CD4-positive, alpha-beta T cell treated with Interleukin-17A for 1 hour (primary cell): ENCODE measurements around the gene CTSO.
"Not testable (repeated sequence)": the region's sequence is repeated elsewhere in the genome, so short reads cannot be mapped to it uniquely, and the experiment has no call there.

Experiments used
- DNase-seq: peaks from one replicate; pipeline ENCODE4 v3.0.0-alpha.2; 2020

CTSO gene

DNA sequence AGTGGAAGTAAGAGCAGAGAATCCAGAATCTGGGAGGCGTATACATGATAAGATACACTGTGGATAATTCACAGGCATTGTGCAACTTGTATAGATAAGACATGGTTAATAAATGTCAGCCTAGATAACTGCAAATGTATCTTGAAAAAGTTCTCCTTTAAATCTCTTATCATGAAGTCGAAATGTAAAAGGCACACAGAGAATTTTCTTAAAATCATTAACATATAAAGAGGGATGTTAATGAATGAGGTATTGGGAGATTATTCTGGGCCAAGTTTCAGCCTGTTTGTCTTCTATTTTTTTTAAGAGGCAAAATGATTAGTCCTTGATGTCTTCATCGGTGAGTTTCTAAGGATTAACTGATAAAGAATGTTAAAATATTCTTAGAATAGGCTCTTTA, 49.3 kb downstream of the CTSO start:
- DNase-seq = no peak

DNA sequence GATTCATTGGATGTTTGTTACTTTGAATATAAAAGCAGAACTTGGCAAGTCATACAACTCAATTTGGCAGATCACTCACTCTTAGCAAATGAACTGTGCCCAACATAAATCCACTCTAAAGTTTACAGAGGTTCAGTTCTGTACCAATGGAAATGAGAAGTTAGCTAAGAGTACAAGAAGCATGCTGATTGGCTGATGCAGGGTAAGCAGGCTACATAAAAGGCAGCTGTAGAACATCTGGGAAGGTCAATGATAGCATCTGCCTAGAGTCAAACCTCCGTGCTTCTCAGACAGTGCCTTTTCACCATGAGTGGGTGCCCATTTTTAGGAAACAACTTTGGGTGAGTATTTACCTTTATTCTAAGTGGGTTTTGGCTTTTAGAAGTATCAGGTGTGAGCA, 50.2 kb downstream of the CTSO start, which contains the start of gene TDO2:
TSS of gene TDO2 (plus strand) at position 244 of the 400 bp plus-strand sequence. CDS start at position 307, 63 bp downstream.
- no peak for DNase-seq

- no peak for DNase-seq
Observed at GRCh38 chr4:155901013-155901412, 52.7 kb downstream of the CTSO start.

DNA sequence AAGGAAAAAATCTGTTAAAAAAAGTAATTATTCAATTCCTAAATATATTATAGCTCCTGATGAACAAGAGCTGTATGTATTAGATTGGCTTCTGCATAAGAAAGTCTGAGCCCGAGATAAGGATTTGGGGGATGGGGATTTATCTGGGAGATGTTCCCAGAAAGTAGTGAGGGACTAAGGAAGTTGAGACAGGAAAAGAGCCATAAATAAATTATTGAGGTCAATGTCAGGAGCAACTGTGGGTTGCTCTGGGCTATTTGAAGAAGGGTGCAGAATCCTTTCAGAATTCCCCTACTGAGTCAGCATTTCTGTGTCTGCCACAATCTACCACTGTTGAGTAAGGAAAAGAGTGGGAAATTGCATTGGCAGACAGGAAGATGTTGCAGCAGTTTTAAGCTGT, 53.3 kb downstream of the CTSO start:
- DNase-seq = no peak

GRCh38 chr4:155899891-155900290, 53.8 kb downstream of the CTSO start:
- DNase-seq = no peak

DNA sequence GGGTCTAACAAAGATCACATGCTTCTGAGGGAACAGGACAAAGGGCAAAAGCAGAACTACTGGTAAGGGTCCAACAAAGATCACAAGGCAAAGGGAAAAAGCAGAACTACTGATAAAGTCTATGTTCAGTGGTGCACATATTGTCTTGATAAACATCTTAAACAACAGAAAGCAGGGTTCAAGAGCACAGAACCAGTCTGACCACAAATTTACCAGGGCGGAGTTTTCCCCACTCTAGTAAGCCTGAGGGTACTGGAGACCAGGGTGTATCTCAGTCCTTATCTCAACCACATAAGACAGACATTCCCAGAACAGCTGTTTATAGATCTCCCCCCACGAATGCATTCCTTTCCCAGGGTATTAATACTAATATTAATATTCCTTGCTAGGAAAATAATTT, 55.3 kb downstream of the CTSO start:
- not testable (repeated sequence) for DNase-seq

DNA sequence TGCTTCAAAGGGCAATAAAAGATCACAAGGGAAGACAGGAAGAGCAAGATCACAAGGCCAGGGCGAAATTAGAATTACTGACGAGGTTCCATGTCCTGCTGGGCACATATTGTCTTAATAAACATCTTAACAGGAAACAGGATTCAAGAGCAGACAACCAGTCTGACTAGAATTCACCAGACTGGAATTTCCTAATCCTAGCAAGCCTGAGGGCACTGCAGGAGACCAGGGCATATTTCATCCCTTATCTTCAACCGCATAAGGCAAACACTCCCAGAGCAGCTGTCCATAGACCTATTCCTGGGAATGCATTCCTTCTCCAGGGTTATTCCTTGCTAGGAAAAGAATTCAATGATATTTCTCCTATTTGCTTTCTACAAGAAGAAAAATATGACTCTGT, 62.6 kb downstream of the CTSO start:
- no peak for DNase-seq

- DNase-seq = no peak
Observed at GRCh38 chr4:155889946-155890345, 63.7 kb downstream of the CTSO start.

DNA sequence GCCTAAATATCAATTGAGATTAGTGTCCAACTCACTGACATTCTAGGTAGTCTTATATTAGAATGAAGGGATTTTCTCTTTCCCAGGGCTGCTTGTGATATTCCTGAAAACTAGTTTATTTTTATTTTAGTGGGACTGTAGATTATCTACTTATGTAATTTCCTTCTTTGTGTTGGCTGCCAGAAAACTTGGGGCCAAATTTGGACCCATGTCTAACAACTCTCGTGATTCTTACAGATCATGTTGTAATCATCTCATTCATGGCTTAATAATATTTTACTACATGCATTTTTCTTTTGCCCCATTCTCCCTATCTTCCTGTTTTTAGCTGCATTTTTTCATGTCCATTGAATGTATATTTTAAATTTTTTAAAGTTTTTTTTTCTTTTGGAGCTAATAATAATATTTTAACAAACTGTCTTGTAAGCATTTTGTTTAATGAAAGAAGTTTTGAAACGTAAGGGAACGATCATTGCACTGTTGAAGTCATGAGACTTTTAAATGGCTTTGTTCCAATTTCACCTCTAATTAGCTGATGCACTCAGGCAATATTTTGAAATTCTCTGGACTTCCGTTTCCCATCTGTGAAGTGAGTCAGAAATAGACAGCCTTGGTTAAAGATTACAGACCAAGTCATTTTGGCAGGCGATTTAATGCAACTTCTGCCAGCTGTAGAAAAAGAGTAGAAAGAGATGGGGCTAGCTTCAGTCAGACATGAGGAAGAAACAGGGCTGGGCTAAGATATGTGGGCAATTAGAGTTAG, 64.5 kb downstream of the CTSO start:
- no peak for DNase-seq

GRCh38 chr4:155887847-155888570, 65.7 kb downstream of the CTSO start:
- DNase-seq = no peak

DNA sequence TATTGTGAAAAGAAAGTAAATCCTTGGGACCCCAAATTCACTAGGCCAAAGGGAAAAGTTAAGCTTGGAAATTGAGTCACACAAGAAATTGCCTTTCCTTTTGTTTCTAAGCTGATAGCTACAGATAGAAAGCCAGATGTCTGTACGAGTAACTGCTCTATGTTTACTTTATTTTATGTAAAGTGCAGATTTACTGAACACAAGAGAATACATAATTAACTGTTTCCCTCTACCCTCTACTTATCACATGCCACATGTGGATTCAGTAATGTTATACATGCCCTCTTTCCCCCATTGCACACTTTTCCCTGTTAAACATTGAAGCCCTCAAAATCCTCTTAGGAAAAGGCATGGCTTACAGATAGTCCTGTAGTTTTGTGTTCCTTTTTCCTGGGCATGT, 66.6 kb downstream of the CTSO start:
- no peak for DNase-seq

DNA sequence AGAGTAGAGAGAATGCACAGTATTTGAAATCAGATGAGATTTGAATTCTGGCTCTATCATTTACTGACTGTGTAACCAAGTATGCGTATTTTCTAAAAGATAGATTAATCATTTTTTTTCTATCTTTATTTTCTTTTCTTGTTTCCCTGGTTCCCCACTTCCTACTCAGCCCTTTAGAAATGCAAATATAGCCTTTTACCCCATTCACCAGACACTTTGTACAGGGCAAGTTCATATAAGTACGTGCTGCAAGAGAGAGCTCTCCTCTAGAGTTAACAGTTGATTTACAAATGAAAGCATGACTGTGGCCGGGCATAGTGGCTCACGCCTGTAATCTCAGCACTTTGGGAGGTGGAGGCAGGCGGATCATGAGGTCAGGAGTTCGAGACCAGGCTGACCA, 68.0 kb downstream of the CTSO start:
- DNase-seq = no peak

GRCh38 chr4:155883895-155884294, 69.8 kb downstream of the CTSO start:
- DNase-seq = no peak

DNA sequence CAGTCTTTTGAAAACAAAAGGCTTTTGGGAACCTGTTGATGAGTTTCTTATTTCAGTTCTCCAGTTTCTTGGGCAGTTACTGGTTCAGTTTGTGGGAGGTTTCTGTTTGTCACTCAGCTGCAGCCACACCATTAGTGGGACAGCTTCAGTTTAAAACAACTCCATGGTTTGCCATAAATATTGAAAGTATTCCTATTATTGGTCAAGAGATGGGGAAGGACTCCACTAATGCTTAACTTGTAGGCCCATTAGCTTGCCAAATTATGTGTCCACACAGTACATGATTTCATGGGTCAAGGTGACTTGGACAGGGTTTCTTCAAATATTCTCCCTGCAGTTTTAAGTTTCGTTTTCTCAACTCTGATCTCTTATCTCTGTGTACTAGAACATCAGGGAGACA, 72.1 kb downstream of the CTSO start:
- DNase-seq = no peak

DNA sequence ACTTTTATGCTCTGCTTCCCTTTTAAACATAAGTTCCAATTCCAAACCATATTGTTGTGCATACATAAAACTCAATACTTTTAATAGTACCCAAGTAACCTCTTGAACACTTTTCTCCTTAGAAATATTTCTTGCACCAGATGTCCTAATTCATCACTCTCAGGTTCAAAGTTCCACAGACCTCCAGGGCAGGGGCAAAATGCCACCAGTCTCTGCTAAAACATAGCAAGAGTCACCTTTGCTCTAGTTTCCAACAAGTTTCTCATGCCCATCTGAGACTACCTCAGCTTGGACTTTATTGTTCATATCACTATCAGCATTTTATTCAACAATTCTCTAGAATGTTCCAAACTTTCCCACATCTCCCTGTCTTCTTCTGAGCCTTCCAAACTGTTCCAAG, 73.9 kb downstream of the CTSO start:
- DNase-seq = no peak

GRCh38 chr4:155878611-155879010, 75.1 kb downstream of the CTSO start:
- no peak for DNase-seq

GRCh38 chr4:155877971-155878370, 75.7 kb downstream of the CTSO start:
- DNase-seq = no peak

DNA sequence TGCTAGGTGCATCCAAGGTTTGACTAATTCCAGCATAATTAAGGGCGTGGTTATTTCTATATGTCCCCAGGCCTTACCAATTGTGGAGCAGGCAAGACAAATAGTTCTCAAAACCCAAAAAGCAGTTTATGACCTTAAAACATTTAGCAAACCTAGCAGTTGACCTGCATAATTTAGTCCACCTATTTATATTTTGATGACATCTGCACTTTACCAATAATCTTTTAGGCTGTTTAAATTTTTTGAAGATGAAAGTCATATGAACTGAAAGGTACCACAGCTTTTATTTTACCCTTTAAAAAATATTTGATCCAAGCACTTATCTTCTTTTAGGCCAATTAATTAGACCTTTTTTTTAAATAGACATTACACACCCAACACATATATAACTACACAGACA, 77.8 kb downstream of the CTSO start:
- no peak for DNase-seq
